ENCODE data around the gene MMP11. TPM values are rescaled to one million over a fixed set of nuclear protein-coding genes. Genes with fewer than 3 reads are reported as not detected.

The MMP11 gene
- total RNA-seq, 1 experiment from 2014 or later, result 7.4 TPM

DNA sequence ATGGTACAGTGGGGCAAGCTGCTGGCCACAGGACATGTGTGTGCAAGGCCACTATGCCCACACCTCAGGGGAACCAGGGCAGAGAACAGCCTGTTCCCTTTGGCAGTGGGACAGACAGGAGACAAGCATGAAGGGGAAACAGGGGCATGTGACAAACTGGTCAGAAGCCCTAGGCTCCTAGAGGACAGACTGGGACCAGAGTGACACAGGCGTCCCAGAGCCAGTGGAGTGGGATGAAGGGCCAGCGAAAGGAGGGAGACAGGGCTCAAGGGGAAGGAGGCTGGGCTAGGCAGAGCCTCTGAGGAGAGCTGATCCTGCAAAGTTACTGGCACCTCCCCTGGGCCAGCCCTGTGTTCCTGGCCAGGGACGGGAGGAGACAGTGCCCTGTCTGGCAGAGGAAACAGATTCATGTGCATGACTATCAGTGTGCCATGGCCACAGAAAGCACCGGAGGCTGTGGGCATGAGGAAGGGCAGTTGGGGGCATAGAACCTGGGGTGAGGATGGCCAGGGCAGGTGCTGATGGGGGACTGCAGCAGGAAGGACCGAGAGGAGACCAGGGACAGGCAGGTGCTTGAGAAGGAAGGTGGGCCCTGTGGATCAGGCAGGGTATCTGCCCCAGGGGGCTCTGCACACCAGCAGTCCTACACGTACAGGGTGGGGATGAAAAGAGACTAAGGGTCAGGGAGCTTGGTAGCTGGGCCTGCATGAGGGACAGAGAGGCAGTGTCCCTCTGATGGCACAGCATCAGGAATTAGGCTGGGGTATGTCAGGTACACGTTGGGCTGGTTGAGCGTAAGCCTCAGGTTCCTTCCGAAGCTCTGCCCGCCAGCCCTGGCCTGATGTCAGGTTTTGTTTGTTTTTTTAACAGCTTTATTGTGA is 56.4 kb downstream of the MMP11 start (continued):
- TF ChIP-seq, protein P1, sequence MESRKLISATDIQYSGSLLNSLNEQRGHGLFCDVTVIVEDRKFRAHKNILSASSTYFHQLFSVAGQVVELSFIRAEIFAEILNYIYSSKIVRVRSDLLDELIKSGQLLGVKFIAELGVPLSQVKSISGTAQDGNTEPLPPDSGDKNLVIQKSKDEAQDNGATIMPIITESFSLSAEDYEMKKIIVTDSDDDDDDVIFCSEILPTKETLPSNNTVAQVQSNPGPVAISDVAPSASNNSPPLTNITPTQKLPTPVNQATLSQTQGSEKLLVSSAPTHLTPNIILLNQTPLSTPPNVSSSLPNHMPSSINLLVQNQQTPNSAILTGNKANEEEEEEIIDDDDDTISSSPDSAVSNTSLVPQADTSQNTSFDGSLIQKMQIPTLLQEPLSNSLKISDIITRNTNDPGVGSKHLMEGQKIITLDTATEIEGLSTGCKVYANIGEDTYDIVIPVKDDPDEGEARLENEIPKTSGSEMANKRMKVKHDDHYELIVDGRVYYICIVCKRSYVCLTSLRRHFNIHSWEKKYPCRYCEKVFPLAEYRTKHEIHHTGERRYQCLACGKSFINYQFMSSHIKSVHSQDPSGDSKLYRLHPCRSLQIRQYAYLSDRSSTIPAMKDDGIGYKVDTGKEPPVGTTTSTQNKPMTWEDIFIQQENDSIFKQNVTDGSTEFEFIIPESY (IDR thresholded peaks at IDR 0.05; ENCODE audit: extremely low read depth, insufficient replicate concordance, low read length), result no peak
- no peak for TF ChIP-seq TCF7L2 (IDR thresholded peaks at IDR 0.05; ENCODE audit: borderline replicate concordance, extremely low read depth, insufficient read depth, insufficient read length)
- no peak for TF ChIP-seq EGR1 (IDR thresholded peaks at IDR 0.05; ENCODE audit: low read depth)
- TF ChIP-seq YY1 (IDR thresholded peaks at IDR 0.05; ENCODE audit: extremely low read depth, insufficient replicate concordance, low read depth, low read length), result no peak
- no peak for TF ChIP-seq POLR2A (IDR thresholded peaks at IDR 0.05; ENCODE audit: borderline replicate concordance, extremely low read depth, insufficient read depth, insufficient read length)
- TF ChIP-seq SIN3A (IDR thresholded peaks at IDR 0.05; ENCODE audit: low read depth), result no peak
- no peak for TF ChIP-seq JUND (IDR thresholded peaks at IDR 0.05)
- no peak for TF ChIP-seq ZNF274 (IDR thresholded peaks at IDR 0.05; ENCODE audit: low read depth, low read length)
- TF ChIP-seq, protein P2, sequence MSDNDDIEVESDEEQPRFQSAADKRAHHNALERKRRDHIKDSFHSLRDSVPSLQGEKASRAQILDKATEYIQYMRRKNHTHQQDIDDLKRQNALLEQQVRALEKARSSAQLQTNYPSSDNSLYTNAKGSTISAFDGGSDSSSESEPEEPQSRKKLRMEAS (IDR thresholded peaks at IDR 0.05), result no peak
- no peak for TF ChIP-seq SP1 (IDR thresholded peaks at IDR 0.05; ENCODE audit: low read depth)
- no peak for TF ChIP-seq ELF1 (IDR thresholded peaks at IDR 0.05; ENCODE audit: borderline replicate concordance, low read depth)

DNA sequence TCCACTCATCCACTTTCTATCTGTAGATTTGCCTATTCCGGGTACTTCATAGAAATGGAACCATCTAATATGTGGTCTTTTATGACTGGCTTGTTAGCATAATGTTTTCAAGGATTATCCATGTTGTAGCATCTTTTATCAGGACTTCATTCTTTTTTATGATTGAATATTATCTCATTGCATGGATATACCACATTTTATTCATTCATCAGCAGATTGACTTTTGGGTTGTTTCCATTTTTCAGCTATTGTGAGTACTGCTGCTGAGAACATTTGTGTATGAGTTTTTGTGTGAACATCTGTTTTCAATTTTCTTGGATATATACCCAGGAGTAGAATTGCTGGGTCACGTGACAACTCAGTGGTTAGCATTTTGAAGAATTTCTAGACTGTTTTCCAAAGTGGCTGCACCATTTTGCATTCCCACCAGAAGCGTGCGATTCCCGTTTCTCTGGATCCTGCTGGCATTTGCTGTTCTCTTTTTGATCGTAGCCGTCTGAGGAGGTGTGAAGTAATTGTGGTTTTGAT is 57.3 kb downstream of the MMP11 start:
- no peaks in the 10 kb centered on the region for H3K9me2 ChIP-seq (ENCODE audit: insufficient read depth)
- TF ChIP-seq SIN3A (IDR thresholded peaks at IDR 0.05; ENCODE audit: low read depth) (no peak), TCF7L2 (IDR thresholded peaks at IDR 0.05; ENCODE audit: borderline replicate concordance, extremely low read depth, insufficient read depth, insufficient read length) (no peak)
- TF ChIP-seq, protein P2 (IDR thresholded peaks at IDR 0.05), result no peak
- ATAC-seq, result no peak
- ChIA-PET CTCF (no interaction called here), POLR2A (no interaction called here), RAD21 (ENCODE audit: low non-redundant PET in 1 of 2, low total read pairs in 2 of 2, uncharacterized antibody in 2 of 2, unreplicated experiment in 2 of 2) (no interaction called here)
- no peaks in the 10 kb centered on the region for H3K27me3 ChIP-seq (ENCODE audit: insufficient read depth, low read length)
- peaks cover 13 to 30% of the 10 kb centered on the region in 2 experiments; a peak in 3 of 4 replicates for H3K36me3 ChIP-seq (ENCODE audit: control insufficient read depth in 1 of 2, insufficient read depth in 2 of 2, low read length in 2 of 2)
- BruUV-seq (replicated peaks), result no TSS peak
- intact Hi-C loops (cut with micrococcal nuclease), result no loop called here
- H3K9me3 ChIP-seq (ENCODE audit: control insufficient read depth in 1 of 2, insufficient read depth in 1 of 2, low read depth in 1 of 2, low read length in 2 of 2), result no peaks in the 10 kb centered on the region
- no peak overlapping the region for H3K4me3 ChIP-seq (replicated peaks in 1 of 2; ENCODE audit: low read depth in 1 of 2, low read length in 2 of 2)
- no peak overlapping the region for H3K27ac ChIP-seq (ENCODE audit: low read depth, low read length)
- H3K4me1 ChIP-seq (ENCODE audit: control insufficient read depth in 1 of 2, insufficient read depth in 2 of 2, low read length in 2 of 2), result no peaks in the 10 kb centered on the region
- no peaks in the 10 kb centered on the region for H4K20me1 ChIP-seq (ENCODE audit: insufficient read depth)
- no peak overlapping the region for H3K9ac ChIP-seq (ENCODE audit: low read length)
- DNase-seq (ENCODE audit: low read depth, low spot score), result no peak
- no peak overlapping the region for H3K4me2 ChIP-seq (ENCODE audit: low read length)
- no peaks in the 10 kb centered on the region; the same call in 1 of the 2 replicates for H3K79me2 ChIP-seq (ENCODE audit: insufficient read depth, low read length)
- H2AFZ ChIP-seq (ENCODE audit: low read depth, low read length, poor library complexity, severe bottlenecking), result no peak overlapping the region

All from HCT116 (cell line).